GM23338 (cell line): Measurements from ENCODE around the gene IQGAP2. TPM values are rescaled to one million over a fixed set of nuclear protein-coding genes. Genes with fewer than 3 reads are reported as not detected.

Experiments used
- ATAC-seq: fragments of 200-7000 bp; cut with Tn5 transposase; 3 replicates; pipeline ENCODE4 v1.9.1; 2020
- DNase-seq: peaks from one replicate; pipeline ENCODE4 v3.0.0-alpha.2; 2015; ENCODE audit warnings: low spot score
- H2AFZ ChIP-seq: fragments of 200-600 bp; sonication (generic); 2 replicates; pipeline ENCODE4 v1.8.0; 2016; ENCODE audit warnings: antibody characterized with exemption, mild to moderate bottlenecking, moderate library complexity
- H3F3A ChIP-seq: fragments of 200-600 bp; sonication (generic); replicated peaks from 2 replicates; pipeline ENCODE4 v1.8.0; 2017; ENCODE audit warnings: antibody characterized with exemption, mixed run types, low read depth
- H3K27ac ChIP-seq: fragments of 200-600 bp; sonication (generic); 2 replicates; pipeline ENCODE4 v1.6.1; 2016; ENCODE audit warnings: low read depth
- H3K27me3 ChIP-seq: fragments of 200-600 bp; sonication (generic); 2 replicates; pipeline ENCODE4 v1.8.0; 2016; ENCODE audit warnings: mild to moderate bottlenecking, mixed run types, moderate library complexity; ENCODE audit not compliant: insufficient read depth
- H3K36me3 ChIP-seq: fragments of 200-600 bp; sonication (generic); 2 replicates; pipeline ENCODE4 v1.8.0; 2016; ENCODE audit warnings: mild to moderate bottlenecking; ENCODE audit not compliant: insufficient read depth
- H3K4me1 ChIP-seq: fragments of 200-600 bp; sonication (generic); 2 replicates; pipeline ENCODE4 v1.8.0; 2016; ENCODE audit warnings: mild to moderate bottlenecking, moderate library complexity; ENCODE audit not compliant: insufficient read depth
- H3K4me2 ChIP-seq: fragments of 200-600 bp; sonication (generic); 2 replicates; pipeline ENCODE4 v1.7.1; 2017; ENCODE audit warnings: mixed run types
- H3K4me3 ChIP-seq: fragments of 200-600 bp; sonication (generic); 2 replicates; pipeline ENCODE4 v1.6.1; 2016; ENCODE audit warnings: mixed run types
- H3K79me2 ChIP-seq: fragments of 200-600 bp; sonication (generic); replicated peaks from 2 replicates; pipeline ENCODE4 v1.8.0; 2017; ENCODE audit warnings: mild to moderate bottlenecking; ENCODE audit not compliant: insufficient read depth
- H3K9me2 ChIP-seq: fragments of 200-600 bp; sonication (generic); 2 replicates; pipeline ENCODE4 v1.8.0; 2017; ENCODE audit not compliant: insufficient read depth
- H4K20me1 ChIP-seq: fragments of 200-600 bp; sonication (generic); replicated peaks from 2 replicates; pipeline ENCODE4 v1.8.0; 2017; ENCODE audit warnings: mild to moderate bottlenecking; ENCODE audit not compliant: insufficient read depth
- H3K27ac Mint-ChIP-seq: 2 replicates; pipeline ENCODE4 v1.8.0; 2020; ENCODE audit warnings: inconsistent platforms, mild to moderate bottlenecking, moderate library complexity, mixed read lengths
- H3K27me3 Mint-ChIP-seq: 3 replicates; pipeline ENCODE4 v1.8.0; 2022; ENCODE audit warnings: low read depth, mild to moderate bottlenecking, moderate library complexity, mixed read lengths, inconsistent platforms; ENCODE audit not compliant: insufficient read depth, poor library complexity
- H3K36me3 Mint-ChIP-seq: 3 replicates; pipeline ENCODE4 v1.8.0; 2021; ENCODE audit warnings: low read depth, mild to moderate bottlenecking, inconsistent platforms, moderate library complexity, mixed read lengths
- H3K4me1 Mint-ChIP-seq: 3 replicates; pipeline ENCODE4 v1.8.0; 2020; ENCODE audit warnings: mild to moderate bottlenecking, inconsistent platforms, mixed read lengths
- H3K4me3 Mint-ChIP-seq: 3 replicates; pipeline ENCODE4 v1.8.0; 2021; ENCODE audit warnings: moderate library complexity, mild to moderate bottlenecking, inconsistent platforms, mixed read lengths
- H3K9me3 Mint-ChIP-seq: 3 replicates; pipeline ENCODE4 v1.8.0; 2020; ENCODE audit warnings: moderate library complexity, mild to moderate bottlenecking, inconsistent platforms, mixed read lengths
- CREB1 ChIP-seq: fragments of 250-450 bp; sonication (Bioruptor Pico); IDR thresholded peaks from 2 replicates; pipeline ENCODE4 v1.5.0; 2020; ENCODE audit warnings: low read depth, mild to moderate bottlenecking, moderate library complexity
- CTCF ChIP-seq, 2 experiments: fragments of 200-600 bp in 1 of 2; sonication (generic) in 1 of 2; conservative IDR thresholded peaks; 2 replicates each; pipeline versions ENCODE4 v1.5.1 to v1.6.1; 2016 to 2017; ENCODE audit warnings: antibody characterized with exemption in 2 of 2, low read depth in 2 of 2, mild to moderate bottlenecking in 2 of 2, moderate library complexity in 1 of 2
- EZH2 ChIP-seq: fragments of 200-600 bp; sonication (generic); IDR thresholded peaks from one replicate; pipeline ENCODE4 v1.8.0; 2017; ENCODE audit warnings: antibody characterized with exemption, mild to moderate bottlenecking, low read depth; ENCODE audit not compliant: unreplicated experiment
- EZH2phosphoT487 ChIP-seq: fragments of 200-600 bp; sonication (generic); IDR thresholded peaks from one replicate; pipeline ENCODE4 v1.8.1; 2018; ENCODE audit warnings: antibody characterized with exemption; ENCODE audit not compliant: unreplicated experiment
- JUNB ChIP-seq: IDR thresholded peaks from one replicate; pipeline ENCODE4 v1.6.1; 2016; ENCODE audit warnings: antibody characterized with exemption; ENCODE audit not compliant: unreplicated experiment
- STAT1 ChIP-seq: IDR thresholded peaks from one replicate; pipeline ENCODE4 v1.6.1; 2016; ENCODE audit warnings: antibody characterized with exemption; ENCODE audit not compliant: unreplicated experiment
- ZNF114 ChIP-seq: fragments of 250-450 bp; sonication (Bioruptor Pico); IDR thresholded peaks from 2 replicates; pipeline ENCODE4 v1.5.0; 2020; ENCODE audit warnings: mild to moderate bottlenecking, moderate library complexity
- ZNF462 ChIP-seq: fragments of 250-450 bp; sonication (Bioruptor Pico); IDR thresholded peaks from 2 replicates; pipeline ENCODE4 v1.5.0; 2020; ENCODE audit warnings: mild to moderate bottlenecking, moderate library complexity
- polyA plus RNA-seq: library from polyadenylated mRNA; unstranded; fragments of >200 nt; fragmentation: Nextera tagmentation; extraction: Ambion mirVana; gene quantifications from 2 replicates; pipeline ENCODE4 v1.2.1, GENCODE V29; 2016
- total RNA-seq: library from RNA; depleted of rRNA; stranded (reverse); fragments of >200 nt; shearing (Covaris generic); gene quantifications from 2 replicates; pipeline ENCODE4 v1.2.3, GENCODE V29; 2014
- TF ChIP-seq, protein P1 (sequence below): IDR thresholded peaks from 2 replicates; pipeline ENCODE4 v1.6.1; 2016; ENCODE audit warnings: antibody characterized with exemption

The IQGAP2 gene
- total and polyA plus RNA-seq, 2 experiments from 2014 or later, result 60.0 to 86.5 TPM

- H3K4me2 ChIP-seq, result no peak overlapping the region
- no peaks in the 10 kb centered on the region for H3K36me3 ChIP-seq
- H3K27ac ChIP-seq, result no peak overlapping the region
- no peak overlapping the region for H3K4me3 Mint-ChIP-seq
- no peaks in the 10 kb centered on the region for H4K20me1 ChIP-seq
- peaks cover 64% of the 10 kb centered on the region for H3K4me1 Mint-ChIP-seq
- H3K27me3 ChIP-seq, result no peaks in the 10 kb centered on the region
- H3K9me3 Mint-ChIP-seq, result no peaks in the 10 kb centered on the region
- ATAC-seq (no peak), DNase-seq (no peak)
- H3K27ac Mint-ChIP-seq, result no peak overlapping the region
- peaks cover 4% of the 10 kb centered on the region for H3K27me3 Mint-ChIP-seq
- no peak for TF ChIP-seq JUNB
- no peak for TF ChIP-seq EZH2phosphoT487
- TF ChIP-seq ZNF462 (CRISPR knock-in tag), result no peak
- TF ChIP-seq EZH2, result no peak
- no peak for TF ChIP-seq ZNF114 (CRISPR knock-in tag)
- TF ChIP-seq CTCF (conservative IDR thresholded peaks at IDR 0.05; ENCODE audit: low read depth in 2 of 2), result no peak
- no peak for TF ChIP-seq STAT1
- TF ChIP-seq, protein P1, sequence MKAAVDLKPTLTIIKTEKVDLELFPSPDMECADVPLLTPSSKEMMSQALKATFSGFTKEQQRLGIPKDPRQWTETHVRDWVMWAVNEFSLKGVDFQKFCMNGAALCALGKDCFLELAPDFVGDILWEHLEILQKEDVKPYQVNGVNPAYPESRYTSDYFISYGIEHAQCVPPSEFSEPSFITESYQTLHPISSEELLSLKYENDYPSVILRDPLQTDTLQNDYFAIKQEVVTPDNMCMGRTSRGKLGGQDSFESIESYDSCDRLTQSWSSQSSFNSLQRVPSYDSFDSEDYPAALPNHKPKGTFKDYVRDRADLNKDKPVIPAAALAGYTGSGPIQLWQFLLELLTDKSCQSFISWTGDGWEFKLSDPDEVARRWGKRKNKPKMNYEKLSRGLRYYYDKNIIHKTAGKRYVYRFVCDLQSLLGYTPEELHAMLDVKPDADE, result no peak
- no peak for TF ChIP-seq CREB1 (CRISPR knock-in tag)
- H3K9me2 ChIP-seq, result no peaks in the 10 kb centered on the region; the same call in 1 of the 2 replicates
- no peak overlapping the region for H3K4me3 ChIP-seq
- H2AFZ ChIP-seq, result no peak overlapping the region
- H3K4me1 ChIP-seq, result peaks cover 62% of the 10 kb centered on the region
- H3K36me3 Mint-ChIP-seq, result no peaks in the 10 kb centered on the region
- H3K79me2 ChIP-seq, result peaks cover 24% of the 10 kb centered on the region
- H3F3A ChIP-seq, result no peaks in the 10 kb centered on the region
Observed at GRCh38 chr5:76479281-76479680, 76.2 kb downstream of the IQGAP2 start.
